Testis (tissue), 2 donors: Measurements from ENCODE around the gene VENTX.

Experiments
- POLR2A ChIP-seq: fragments of 450-650 bp; IDR thresholded peaks from one replicate; pipeline ENCODE4 v1.6.1; 2017; ENCODE audit warnings: antibody characterized with exemption, mild to moderate bottlenecking, moderate library complexity
- TF ChIP-seq, protein P1 (sequence below), 3 experiments: fragments of 450-650 bp in 2 of 3; fragments of 200-600 bp in 1 of 3; sonication (generic) in 1 of 3; IDR thresholded peaks; one replicate each; pipeline ENCODE4 v1.5.1; 2016 to 2019; ENCODE audit warnings: antibody characterized with exemption in 3 of 3, mild to moderate bottlenecking in 2 of 3, moderate library complexity in 1 of 3

GRCh38 chr10:133272301-133272963 is 34.8 kb downstream of the VENTX start:
- no peak for TF ChIP-seq POLR2A
- TF ChIP-seq, protein P1, sequence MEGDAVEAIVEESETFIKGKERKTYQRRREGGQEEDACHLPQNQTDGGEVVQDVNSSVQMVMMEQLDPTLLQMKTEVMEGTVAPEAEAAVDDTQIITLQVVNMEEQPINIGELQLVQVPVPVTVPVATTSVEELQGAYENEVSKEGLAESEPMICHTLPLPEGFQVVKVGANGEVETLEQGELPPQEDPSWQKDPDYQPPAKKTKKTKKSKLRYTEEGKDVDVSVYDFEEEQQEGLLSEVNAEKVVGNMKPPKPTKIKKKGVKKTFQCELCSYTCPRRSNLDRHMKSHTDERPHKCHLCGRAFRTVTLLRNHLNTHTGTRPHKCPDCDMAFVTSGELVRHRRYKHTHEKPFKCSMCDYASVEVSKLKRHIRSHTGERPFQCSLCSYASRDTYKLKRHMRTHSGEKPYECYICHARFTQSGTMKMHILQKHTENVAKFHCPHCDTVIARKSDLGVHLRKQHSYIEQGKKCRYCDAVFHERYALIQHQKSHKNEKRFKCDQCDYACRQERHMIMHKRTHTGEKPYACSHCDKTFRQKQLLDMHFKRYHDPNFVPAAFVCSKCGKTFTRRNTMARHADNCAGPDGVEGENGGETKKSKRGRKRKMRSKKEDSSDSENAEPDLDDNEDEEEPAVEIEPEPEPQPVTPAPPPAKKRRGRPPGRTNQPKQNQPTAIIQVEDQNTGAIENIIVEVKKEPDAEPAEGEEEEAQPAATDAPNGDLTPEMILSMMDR (IDR thresholded peaks at IDR 0.05): no peak
